Gastroesophageal sphincter (tissue), 3 donors: ENCODE measurements around the gene ASAP2.

Experiments
- EP300 ChIP-seq: sonication (generic); formaldehyde crosslinking; IDR thresholded peaks from one replicate; pipeline ENCODE4 v1.6.1; 2017; ENCODE audit warnings: antibody characterized with exemption, mild to moderate bottlenecking
- POLR2A ChIP-seq, 2 donors: fragments of 450-650 bp; IDR thresholded peaks; one replicate each; pipeline ENCODE4 v1.6.1; 2017; ENCODE audit warnings: antibody characterized with exemption in 2 of 2, mild to moderate bottlenecking in 2 of 2, moderate library complexity in 1 of 2
- POLR2AphosphoS5 ChIP-seq: sonication (generic); formaldehyde crosslinking; IDR thresholded peaks from one replicate; pipeline ENCODE4 v1.6.1; 2017; ENCODE audit warnings: antibody characterized with exemption
- TF ChIP-seq, protein P1 (sequence below), 4 experiments: fragments of 200-600 bp in 2 of 4; fragments of 450-650 bp in 2 of 4; sonication (generic) in 1 of 4; IDR thresholded peaks; one replicate each; pipeline ENCODE4 v1.5.1; 2017 to 2019; ENCODE audit warnings: antibody characterized with exemption in 4 of 4, mild to moderate bottlenecking in 2 of 4, moderate library complexity in 2 of 4

DNA sequence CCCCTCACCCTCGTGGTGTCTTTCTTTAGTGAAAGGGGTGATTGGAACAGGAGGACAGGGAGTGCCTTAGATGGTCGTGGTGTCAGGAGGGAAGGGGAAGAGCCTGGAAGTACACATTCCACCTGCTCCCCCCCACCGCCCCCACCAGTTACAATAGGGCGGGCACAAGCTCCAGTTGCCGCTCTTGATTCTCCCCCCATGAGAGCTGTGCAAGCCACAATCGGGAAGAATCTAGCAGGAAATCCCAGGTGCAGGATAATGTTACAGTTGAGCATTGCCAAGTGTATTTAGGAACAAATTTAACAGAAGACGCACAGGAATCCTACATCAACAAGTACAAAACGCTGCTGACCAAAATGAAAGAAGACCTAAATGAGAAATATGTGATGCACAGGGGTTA lies 73.6 kb downstream of the ASAP2 start:
- TF ChIP-seq, protein P1, sequence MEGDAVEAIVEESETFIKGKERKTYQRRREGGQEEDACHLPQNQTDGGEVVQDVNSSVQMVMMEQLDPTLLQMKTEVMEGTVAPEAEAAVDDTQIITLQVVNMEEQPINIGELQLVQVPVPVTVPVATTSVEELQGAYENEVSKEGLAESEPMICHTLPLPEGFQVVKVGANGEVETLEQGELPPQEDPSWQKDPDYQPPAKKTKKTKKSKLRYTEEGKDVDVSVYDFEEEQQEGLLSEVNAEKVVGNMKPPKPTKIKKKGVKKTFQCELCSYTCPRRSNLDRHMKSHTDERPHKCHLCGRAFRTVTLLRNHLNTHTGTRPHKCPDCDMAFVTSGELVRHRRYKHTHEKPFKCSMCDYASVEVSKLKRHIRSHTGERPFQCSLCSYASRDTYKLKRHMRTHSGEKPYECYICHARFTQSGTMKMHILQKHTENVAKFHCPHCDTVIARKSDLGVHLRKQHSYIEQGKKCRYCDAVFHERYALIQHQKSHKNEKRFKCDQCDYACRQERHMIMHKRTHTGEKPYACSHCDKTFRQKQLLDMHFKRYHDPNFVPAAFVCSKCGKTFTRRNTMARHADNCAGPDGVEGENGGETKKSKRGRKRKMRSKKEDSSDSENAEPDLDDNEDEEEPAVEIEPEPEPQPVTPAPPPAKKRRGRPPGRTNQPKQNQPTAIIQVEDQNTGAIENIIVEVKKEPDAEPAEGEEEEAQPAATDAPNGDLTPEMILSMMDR (IDR thresholded peaks at IDR 0.05): no peak
- TF ChIP-seq POLR2A (IDR thresholded peaks at IDR 0.05) (no peak), EP300 (no peak), POLR2AphosphoS5 (no peak)
